SK-N-SH (cell line): ENCODE data around the gene CC2D2A. TPM values are rescaled to one million over a fixed set of nuclear protein-coding genes. Genes with fewer than 3 reads are reported as not detected.

Experiments used
- CTCF ChIA-PET: fragments of 300-600, 350-600 bp; formaldehyde crosslinking; extraction: SDS; loops from one replicate; lab custom pipeline; 2021; lab: Yijun Ruan, JAX
- POLR2A ChIA-PET: fragments of 350-600 bp; sonication (Branson Sonifier 250); formaldehyde crosslinking; extraction: SDS; loops from one replicate; lab custom pipeline; 2020; ENCODE audit warnings: antibody characterized with exemption, inconsistent platforms; lab: Yijun Ruan, JAX
- DNase-seq: peaks from one replicate; pipeline ENCODE4 v3.0.0; 2012
- H2AFZ ChIP-seq: fragments of 200-600 bp; sonication (generic); 2 replicates; pipeline ENCODE4 v1.8.1; 2016; ENCODE audit warnings: antibody characterized with exemption, mild to moderate bottlenecking, low read depth
- H3F3A ChIP-seq: fragments of 200-600 bp; sonication (generic); replicated peaks from 2 replicates; pipeline ENCODE3; 2016; ENCODE audit warnings: antibody characterized with exemption, mild to moderate bottlenecking; ENCODE audit not compliant: insufficient read depth
- H3K27ac ChIP-seq, 2 experiments: fragments of 200-500 bp in 1 of 2; fragments of 200-600 bp in 1 of 2; sonication (Bioruptor generic) in 1 of 2; sonication (generic), shearing (Covaris generic) in 1 of 2; 2 replicates each; pipeline versions ENCODE4 v1.5.1 to v1.6.1; 2014 to 2016; ENCODE audit warnings: low read depth in 2 of 2, inconsistent platforms in 1 of 2, low read length in 1 of 2, mild to moderate bottlenecking in 1 of 2, mixed read lengths in 1 of 2
- H3K27me3 ChIP-seq: fragments of 200-600 bp; sonication (generic), shearing (Covaris generic); 2 replicates; pipeline ENCODE4 v1.6.1; 2016; ENCODE audit warnings: mixed run types; ENCODE audit not compliant: insufficient read depth
- H3K36me3 ChIP-seq, 2 experiments: fragments of 200-500 bp in 1 of 2; fragments of 200-600 bp in 1 of 2; sonication (Bioruptor generic) in 1 of 2; sonication (generic) in 1 of 2; replicated peaks in 1 of 2; 2 replicates each; pipeline versions ENCODE3 to v1.5.1; 2014 to 2016; ENCODE audit warnings: low read length in 1 of 2, mild to moderate bottlenecking in 1 of 2; ENCODE audit not compliant: insufficient read depth in 2 of 2, control insufficient read depth in 1 of 2
- H3K4me1 ChIP-seq, 2 experiments: fragments of 200-500 bp in 1 of 2; fragments of 200-600 bp in 1 of 2; sonication (Bioruptor generic) in 1 of 2; sonication (generic), shearing (Covaris generic) in 1 of 2; 2 replicates each; pipeline versions ENCODE4 v1.5.1 to v1.6.1; 2014 to 2016; ENCODE audit warnings: low read depth in 1 of 2, low read length in 1 of 2, mixed run types in 1 of 2; ENCODE audit not compliant: insufficient read depth in 2 of 2, control insufficient read depth in 1 of 2
- H3K4me2 ChIP-seq: fragments of 200-600 bp; sonication (generic), shearing (Covaris generic); 2 replicates; pipeline ENCODE4 v1.6.1; 2017; ENCODE audit warnings: mixed run types
- H3K4me3 ChIP-seq, 2 experiments: fragments of 200-500 bp in 1 of 2; fragments of 200-600 bp in 1 of 2; sonication (Bioruptor generic) in 1 of 2; sonication (generic), shearing (Covaris generic) in 1 of 2; 2 replicates each; pipeline versions ENCODE4 v1.5.1 to v1.8.1; 2014 to 2016; ENCODE audit warnings: low read depth in 2 of 2, inconsistent platforms in 1 of 2, low read length in 1 of 2, mild to moderate bottlenecking in 1 of 2, mixed read lengths in 1 of 2, moderate library complexity in 1 of 2
- H3K79me2 ChIP-seq: fragments of 200-600 bp; sonication (generic); 2 replicates; pipeline ENCODE4 v1.8.1; 2017; ENCODE audit warnings: mild to moderate bottlenecking; ENCODE audit not compliant: insufficient read depth
- H3K9ac ChIP-seq: fragments of 200-600 bp; sonication (generic); 2 replicates; pipeline ENCODE4 v1.6.1; 2017; ENCODE audit warnings: mixed run types
- H3K9me2 ChIP-seq: fragments of 200-600 bp; sonication (generic); 2 replicates; pipeline ENCODE4 v1.6.1; 2017; ENCODE audit warnings: mixed run types
- H3K9me3 ChIP-seq: fragments of 200-600 bp; sonication (generic); 2 replicates; pipeline ENCODE4 v1.6.1; 2017; ENCODE audit warnings: mixed run types, mild to moderate bottlenecking, moderate library complexity
- H4K20me1 ChIP-seq: fragments of 200-600 bp; sonication (generic); 2 replicates; pipeline ENCODE4 v1.6.1; 2017; ENCODE audit warnings: mild to moderate bottlenecking, mixed run types; ENCODE audit not compliant: insufficient read depth
- EP300 ChIP-seq, 2 experiments: IDR thresholded peaks; 2 replicates each; pipeline versions ENCODE4 v1.4.0 to v1.6.1; 2012; ENCODE audit warnings: borderline replicate concordance in 1 of 2, low read depth in 1 of 2, low read length in 1 of 2
- FOSL2 ChIP-seq: IDR thresholded peaks from 2 replicates; pipeline ENCODE4 v1.4.0; 2012; ENCODE audit warnings: low read depth, mild to moderate bottlenecking, moderate library complexity, borderline replicate concordance
- FOXJ3 ChIP-seq: sonication (generic); formaldehyde crosslinking; IDR thresholded peaks from 2 replicates; pipeline ENCODE4 v1.5.1; 2020; ENCODE audit warnings: mild to moderate bottlenecking, missing genetic modification reagents
- GATA2 ChIP-seq: sonication (generic); formaldehyde crosslinking; IDR thresholded peaks from 2 replicates; pipeline ENCODE4 v1.5.0; 2020; ENCODE audit warnings: mild to moderate bottlenecking, missing genetic modification reagents
- JUND ChIP-seq: IDR thresholded peaks from 2 replicates; pipeline ENCODE4 v1.4.0; 2012
- MXI1 ChIP-seq: IDR thresholded peaks from 2 replicates; pipeline ENCODE4 v1.6.1; 2012; ENCODE audit warnings: mild to moderate bottlenecking, low read depth, low read length, improper control_type of control experiment
- NFIC ChIP-seq: IDR thresholded peaks from 2 replicates; pipeline ENCODE4 v1.4.0; 2012; ENCODE audit warnings: borderline replicate concordance
- RXRA ChIP-seq: IDR thresholded peaks from 2 replicates; pipeline ENCODE4 v1.4.0; 2012; ENCODE audit warnings: low read depth, mild to moderate bottlenecking, borderline replicate concordance
- YY1 ChIP-seq: IDR thresholded peaks from 2 replicates; pipeline ENCODE4 v1.4.0; 2012; ENCODE audit warnings: low read depth, mild to moderate bottlenecking
- WGBS: methylation state at CpG from one replicate; pipeline ENCODE4 v1.1.6; 2017; ENCODE audit warnings: low lambda C conversion rate; 5-methylcytosine and 5-hydroxymethylcytosine counted together
- polyA plus RNA-seq, 3 experiments: library from polyadenylated mRNA; depleted of rRNA; stranded (reverse); fragments of >200 nt; gene quantifications; 2 replicates each; pipeline ENCODE4 v1.2.3, GENCODE V29; 2012
- TF ChIP-seq, protein P1 (sequence below): fragments of 150-350 bp; IDR thresholded peaks from 2 replicates; pipeline ENCODE4 v1.6.1; 2017; ENCODE audit warnings: antibody characterized with exemption, low read length, low read depth, borderline replicate concordance
- TF ChIP-seq, protein P2 (sequence below): IDR thresholded peaks from 2 replicates; pipeline ENCODE4; 2012
- TF ChIP-seq, protein P3 (sequence below): IDR thresholded peaks from 2 replicates; pipeline ENCODE4 v1.4.0; 2012; ENCODE audit warnings: low read depth, borderline replicate concordance
- TF ChIP-seq, protein P4 (sequence below): IDR thresholded peaks from 2 replicates; pipeline ENCODE4 v1.6.1; 2012; ENCODE audit warnings: mild to moderate bottlenecking, low read depth, low read length, moderate library complexity

The CC2D2A gene
- polyA plus RNA-seq, 1 of the 3 experiments (the other 2 are of a cell fraction): 17.8 TPM

DNA sequence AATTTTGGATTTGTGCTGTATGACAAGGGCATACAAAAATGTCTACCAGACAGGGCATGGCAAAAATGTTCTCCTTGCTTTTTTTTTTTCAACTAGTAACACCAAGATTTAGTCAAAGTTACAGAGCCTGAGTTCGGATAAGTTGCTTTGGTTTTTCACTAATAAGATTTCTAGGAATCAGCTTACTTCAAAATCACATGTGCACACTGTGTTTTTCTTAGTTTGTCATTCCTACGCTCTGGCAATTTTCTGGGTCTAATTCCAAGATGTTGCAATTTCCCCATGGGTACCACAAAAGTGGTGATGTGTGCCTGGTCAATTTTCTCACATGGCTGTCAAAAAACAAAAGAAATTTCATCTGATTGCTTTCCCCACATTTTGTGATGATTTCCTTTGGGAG lies 35.6 kb upstream of the CC2D2A start:
- no peak overlapping the region for H3K4me3 ChIP-seq
- H3K4me2 ChIP-seq: no peak overlapping the region
- H3K79me2 ChIP-seq: no peaks in the 10 kb centered on the region
- peaks cover 8 to 19% of the 10 kb centered on the region in 2 experiments; a peak in 3 of 4 replicates for H3K4me1 ChIP-seq
- H3K9me2 ChIP-seq: no peaks in the 10 kb centered on the region
- H3K27me3 ChIP-seq: no peaks in the 10 kb centered on the region
- WGBS: 72% methylated on average over 2 of the region's 2 CpGs
- no peaks in the 10 kb centered on the region for H3K9me3 ChIP-seq
- POLR2A ChIA-PET: no interaction called here
- no peak overlapping the region for H3K9ac ChIP-seq
- TF ChIP-seq, protein P1, sequence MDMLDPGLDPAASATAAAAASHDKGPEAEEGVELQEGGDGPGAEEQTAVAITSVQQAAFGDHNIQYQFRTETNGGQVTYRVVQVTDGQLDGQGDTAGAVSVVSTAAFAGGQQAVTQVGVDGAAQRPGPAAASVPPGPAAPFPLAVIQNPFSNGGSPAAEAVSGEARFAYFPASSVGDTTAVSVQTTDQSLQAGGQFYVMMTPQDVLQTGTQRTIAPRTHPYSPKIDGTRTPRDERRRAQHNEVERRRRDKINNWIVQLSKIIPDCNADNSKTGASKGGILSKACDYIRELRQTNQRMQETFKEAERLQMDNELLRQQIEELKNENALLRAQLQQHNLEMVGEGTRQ: no peak
- no peak for TF ChIP-seq FOSL2
- no peak for TF ChIP-seq FOXJ3 (CRISPR knock-in tag)
- TF ChIP-seq RXRA: no peak
- TF ChIP-seq, protein P2, sequence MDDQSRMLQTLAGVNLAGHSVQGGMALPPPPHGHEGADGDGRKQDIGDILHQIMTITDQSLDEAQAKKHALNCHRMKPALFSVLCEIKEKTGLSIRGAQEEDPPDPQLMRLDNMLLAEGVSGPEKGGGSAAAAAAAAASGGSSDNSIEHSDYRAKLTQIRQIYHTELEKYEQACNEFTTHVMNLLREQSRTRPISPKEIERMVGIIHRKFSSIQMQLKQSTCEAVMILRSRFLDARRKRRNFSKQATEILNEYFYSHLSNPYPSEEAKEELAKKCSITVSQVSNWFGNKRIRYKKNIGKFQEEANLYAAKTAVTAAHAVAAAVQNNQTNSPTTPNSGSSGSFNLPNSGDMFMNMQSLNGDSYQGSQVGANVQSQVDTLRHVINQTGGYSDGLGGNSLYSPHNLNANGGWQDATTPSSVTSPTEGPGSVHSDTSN: no peak
- TF ChIP-seq MXI1: no peak
- TF ChIP-seq, protein P3, sequence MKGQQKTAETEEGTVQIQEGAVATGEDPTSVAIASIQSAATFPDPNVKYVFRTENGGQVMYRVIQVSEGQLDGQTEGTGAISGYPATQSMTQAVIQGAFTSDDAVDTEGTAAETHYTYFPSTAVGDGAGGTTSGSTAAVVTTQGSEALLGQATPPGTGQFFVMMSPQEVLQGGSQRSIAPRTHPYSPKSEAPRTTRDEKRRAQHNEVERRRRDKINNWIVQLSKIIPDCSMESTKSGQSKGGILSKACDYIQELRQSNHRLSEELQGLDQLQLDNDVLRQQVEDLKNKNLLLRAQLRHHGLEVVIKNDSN: no peak
- TF ChIP-seq, protein P4, sequence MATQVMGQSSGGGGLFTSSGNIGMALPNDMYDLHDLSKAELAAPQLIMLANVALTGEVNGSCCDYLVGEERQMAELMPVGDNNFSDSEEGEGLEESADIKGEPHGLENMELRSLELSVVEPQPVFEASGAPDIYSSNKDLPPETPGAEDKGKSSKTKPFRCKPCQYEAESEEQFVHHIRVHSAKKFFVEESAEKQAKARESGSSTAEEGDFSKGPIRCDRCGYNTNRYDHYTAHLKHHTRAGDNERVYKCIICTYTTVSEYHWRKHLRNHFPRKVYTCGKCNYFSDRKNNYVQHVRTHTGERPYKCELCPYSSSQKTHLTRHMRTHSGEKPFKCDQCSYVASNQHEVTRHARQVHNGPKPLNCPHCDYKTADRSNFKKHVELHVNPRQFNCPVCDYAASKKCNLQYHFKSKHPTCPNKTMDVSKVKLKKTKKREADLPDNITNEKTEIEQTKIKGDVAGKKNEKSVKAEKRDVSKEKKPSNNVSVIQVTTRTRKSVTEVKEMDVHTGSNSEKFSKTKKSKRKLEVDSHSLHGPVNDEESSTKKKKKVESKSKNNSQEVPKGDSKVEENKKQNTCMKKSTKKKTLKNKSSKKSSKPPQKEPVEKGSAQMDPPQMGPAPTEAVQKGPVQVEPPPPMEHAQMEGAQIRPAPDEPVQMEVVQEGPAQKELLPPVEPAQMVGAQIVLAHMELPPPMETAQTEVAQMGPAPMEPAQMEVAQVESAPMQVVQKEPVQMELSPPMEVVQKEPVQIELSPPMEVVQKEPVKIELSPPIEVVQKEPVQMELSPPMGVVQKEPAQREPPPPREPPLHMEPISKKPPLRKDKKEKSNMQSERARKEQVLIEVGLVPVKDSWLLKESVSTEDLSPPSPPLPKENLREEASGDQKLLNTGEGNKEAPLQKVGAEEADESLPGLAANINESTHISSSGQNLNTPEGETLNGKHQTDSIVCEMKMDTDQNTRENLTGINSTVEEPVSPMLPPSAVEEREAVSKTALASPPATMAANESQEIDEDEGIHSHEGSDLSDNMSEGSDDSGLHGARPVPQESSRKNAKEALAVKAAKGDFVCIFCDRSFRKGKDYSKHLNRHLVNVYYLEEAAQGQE: no peak
- TF ChIP-seq JUND: no peak
- no peak for TF ChIP-seq EP300 (IDR thresholded peaks at IDR 0.05; ENCODE audit: borderline replicate concordance in 1 of 2, low read depth in 1 of 2, low read length in 1 of 2)
- no peak for TF ChIP-seq GATA2
- TF ChIP-seq YY1: no peak
- no peak for TF ChIP-seq NFIC
- no peaks in the 10 kb centered on the region for H3K36me3 ChIP-seq
- no peaks in the 10 kb centered on the region for H4K20me1 ChIP-seq
- DNase-seq: no peak
- no peak overlapping the region for H3K27ac ChIP-seq
- H2AFZ ChIP-seq: no peak overlapping the region
- CTCF ChIA-PET: interaction anchor here (1.2 to 1.7 kb wide), 2 partner anchors 17 to 24 kb away, joined by 3 to 5 read pairs; no protein-coding TSS in a partner anchor
- H3F3A ChIP-seq: no peaks in the 10 kb centered on the region
